ENCODE results near the gene FSTL4.

DNA sequence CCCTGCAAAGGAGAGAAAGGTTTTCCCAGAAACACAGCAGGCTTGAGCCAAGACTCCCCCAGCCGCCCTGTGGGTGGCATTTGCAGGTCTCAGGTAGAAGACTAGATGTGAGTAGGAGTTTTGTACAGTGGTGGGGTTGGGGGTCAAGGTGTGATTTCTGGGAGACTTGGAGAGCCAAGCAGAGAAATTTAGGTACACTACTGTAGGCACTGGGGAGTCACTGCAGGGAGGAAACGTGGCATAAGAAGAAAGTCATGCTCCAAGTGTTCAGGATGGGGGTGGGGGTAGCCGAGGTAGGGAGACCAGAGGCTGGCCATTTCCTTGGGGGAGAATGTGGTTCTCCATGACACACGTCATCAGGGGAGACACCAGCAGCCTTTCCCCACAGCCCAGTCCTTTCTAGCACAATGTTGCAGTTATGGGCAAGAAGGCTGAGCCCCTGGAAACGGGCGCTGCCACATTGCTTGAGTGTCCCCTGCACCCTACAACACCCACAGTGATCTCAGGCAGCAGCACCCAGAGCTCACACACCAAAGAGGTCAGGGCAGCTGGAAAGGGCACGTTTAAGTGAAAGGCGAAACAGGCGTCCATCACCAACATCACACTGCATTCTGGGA lies 210.5 kb downstream of the FSTL4 start:
- TF ChIP-seq, protein P1, sequence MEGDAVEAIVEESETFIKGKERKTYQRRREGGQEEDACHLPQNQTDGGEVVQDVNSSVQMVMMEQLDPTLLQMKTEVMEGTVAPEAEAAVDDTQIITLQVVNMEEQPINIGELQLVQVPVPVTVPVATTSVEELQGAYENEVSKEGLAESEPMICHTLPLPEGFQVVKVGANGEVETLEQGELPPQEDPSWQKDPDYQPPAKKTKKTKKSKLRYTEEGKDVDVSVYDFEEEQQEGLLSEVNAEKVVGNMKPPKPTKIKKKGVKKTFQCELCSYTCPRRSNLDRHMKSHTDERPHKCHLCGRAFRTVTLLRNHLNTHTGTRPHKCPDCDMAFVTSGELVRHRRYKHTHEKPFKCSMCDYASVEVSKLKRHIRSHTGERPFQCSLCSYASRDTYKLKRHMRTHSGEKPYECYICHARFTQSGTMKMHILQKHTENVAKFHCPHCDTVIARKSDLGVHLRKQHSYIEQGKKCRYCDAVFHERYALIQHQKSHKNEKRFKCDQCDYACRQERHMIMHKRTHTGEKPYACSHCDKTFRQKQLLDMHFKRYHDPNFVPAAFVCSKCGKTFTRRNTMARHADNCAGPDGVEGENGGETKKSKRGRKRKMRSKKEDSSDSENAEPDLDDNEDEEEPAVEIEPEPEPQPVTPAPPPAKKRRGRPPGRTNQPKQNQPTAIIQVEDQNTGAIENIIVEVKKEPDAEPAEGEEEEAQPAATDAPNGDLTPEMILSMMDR (IDR thresholded peaks at IDR 0.05): no peak
- TF ChIP-seq CHD2 (IDR thresholded peaks at IDR 0.05; ENCODE audit: low read length, partially characterized antibody): no peak
- no peak for TF ChIP-seq NRF1 (IDR thresholded peaks at IDR 0.05; ENCODE audit: low read depth, low read length)
- TF ChIP-seq, protein P2, sequence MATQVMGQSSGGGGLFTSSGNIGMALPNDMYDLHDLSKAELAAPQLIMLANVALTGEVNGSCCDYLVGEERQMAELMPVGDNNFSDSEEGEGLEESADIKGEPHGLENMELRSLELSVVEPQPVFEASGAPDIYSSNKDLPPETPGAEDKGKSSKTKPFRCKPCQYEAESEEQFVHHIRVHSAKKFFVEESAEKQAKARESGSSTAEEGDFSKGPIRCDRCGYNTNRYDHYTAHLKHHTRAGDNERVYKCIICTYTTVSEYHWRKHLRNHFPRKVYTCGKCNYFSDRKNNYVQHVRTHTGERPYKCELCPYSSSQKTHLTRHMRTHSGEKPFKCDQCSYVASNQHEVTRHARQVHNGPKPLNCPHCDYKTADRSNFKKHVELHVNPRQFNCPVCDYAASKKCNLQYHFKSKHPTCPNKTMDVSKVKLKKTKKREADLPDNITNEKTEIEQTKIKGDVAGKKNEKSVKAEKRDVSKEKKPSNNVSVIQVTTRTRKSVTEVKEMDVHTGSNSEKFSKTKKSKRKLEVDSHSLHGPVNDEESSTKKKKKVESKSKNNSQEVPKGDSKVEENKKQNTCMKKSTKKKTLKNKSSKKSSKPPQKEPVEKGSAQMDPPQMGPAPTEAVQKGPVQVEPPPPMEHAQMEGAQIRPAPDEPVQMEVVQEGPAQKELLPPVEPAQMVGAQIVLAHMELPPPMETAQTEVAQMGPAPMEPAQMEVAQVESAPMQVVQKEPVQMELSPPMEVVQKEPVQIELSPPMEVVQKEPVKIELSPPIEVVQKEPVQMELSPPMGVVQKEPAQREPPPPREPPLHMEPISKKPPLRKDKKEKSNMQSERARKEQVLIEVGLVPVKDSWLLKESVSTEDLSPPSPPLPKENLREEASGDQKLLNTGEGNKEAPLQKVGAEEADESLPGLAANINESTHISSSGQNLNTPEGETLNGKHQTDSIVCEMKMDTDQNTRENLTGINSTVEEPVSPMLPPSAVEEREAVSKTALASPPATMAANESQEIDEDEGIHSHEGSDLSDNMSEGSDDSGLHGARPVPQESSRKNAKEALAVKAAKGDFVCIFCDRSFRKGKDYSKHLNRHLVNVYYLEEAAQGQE (IDR thresholded peaks at IDR 0.05; ENCODE audit: low read depth, low read length): no peak
- TF ChIP-seq RAD21 (IDR thresholded peaks at IDR 0.05; ENCODE audit: low read length): no peak
- TF ChIP-seq TAF1 (IDR thresholded peaks at IDR 0.05; ENCODE audit: borderline replicate concordance, low read depth, low read length): no peak
- no peak for TF ChIP-seq RCOR1 (IDR thresholded peaks at IDR 0.05; ENCODE audit: low read length)
- TF ChIP-seq, protein P3, sequence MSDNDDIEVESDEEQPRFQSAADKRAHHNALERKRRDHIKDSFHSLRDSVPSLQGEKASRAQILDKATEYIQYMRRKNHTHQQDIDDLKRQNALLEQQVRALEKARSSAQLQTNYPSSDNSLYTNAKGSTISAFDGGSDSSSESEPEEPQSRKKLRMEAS (IDR thresholded peaks at IDR 0.05; ENCODE audit: low read depth): no peak
- TF ChIP-seq, protein P4, sequence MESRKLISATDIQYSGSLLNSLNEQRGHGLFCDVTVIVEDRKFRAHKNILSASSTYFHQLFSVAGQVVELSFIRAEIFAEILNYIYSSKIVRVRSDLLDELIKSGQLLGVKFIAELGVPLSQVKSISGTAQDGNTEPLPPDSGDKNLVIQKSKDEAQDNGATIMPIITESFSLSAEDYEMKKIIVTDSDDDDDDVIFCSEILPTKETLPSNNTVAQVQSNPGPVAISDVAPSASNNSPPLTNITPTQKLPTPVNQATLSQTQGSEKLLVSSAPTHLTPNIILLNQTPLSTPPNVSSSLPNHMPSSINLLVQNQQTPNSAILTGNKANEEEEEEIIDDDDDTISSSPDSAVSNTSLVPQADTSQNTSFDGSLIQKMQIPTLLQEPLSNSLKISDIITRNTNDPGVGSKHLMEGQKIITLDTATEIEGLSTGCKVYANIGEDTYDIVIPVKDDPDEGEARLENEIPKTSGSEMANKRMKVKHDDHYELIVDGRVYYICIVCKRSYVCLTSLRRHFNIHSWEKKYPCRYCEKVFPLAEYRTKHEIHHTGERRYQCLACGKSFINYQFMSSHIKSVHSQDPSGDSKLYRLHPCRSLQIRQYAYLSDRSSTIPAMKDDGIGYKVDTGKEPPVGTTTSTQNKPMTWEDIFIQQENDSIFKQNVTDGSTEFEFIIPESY (IDR thresholded peaks at IDR 0.05; ENCODE audit: borderline replicate concordance, low read depth): no peak
- TF ChIP-seq MXI1 (IDR thresholded peaks at IDR 0.05; ENCODE audit: low read depth, low read length): no peak

All from SK-N-SH (cell line).